ENCODE data around the gene NOS3. TPM values are rescaled to one million over a fixed set of nuclear protein-coding genes. Genes with fewer than 3 reads are reported as not detected.

Gene NOS3
- total and polyA plus RNA-seq, 9 of the 15 experiments (the other 6 are each of a cell fraction or from before 2014, with no cell fraction given): 1.1 to 121 (median 23.6) TPM

DNA sequence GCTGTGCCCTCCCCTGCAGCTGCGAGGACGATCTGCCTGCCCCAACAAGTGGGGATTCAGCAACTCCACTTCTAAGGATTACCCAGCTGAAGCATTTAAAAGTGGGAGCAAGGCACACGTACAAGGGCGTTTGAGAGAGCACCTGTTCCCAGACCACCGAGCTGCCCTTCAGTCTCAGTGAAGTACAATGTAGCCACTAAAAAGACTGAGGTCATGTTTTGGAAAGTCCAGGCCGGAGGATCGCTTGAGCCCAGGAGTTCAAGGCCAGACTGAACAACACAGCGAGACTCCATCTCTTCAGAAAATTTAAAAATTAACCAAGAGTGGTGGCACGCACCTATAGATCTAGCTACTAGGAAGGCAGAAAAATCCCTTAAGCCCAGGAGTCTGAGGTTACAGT lies 14.7 kb downstream of the NOS3 start:
- 75% methylated on average over 9 of the region's 9 CpGs for WGBS (ENCODE audit: insufficient coverage, low coverage, missing lambda C conversion rate)
- no peak overlapping the region for H3K9ac ChIP-seq (ENCODE audit: insufficient read depth in 1 of 2, low read depth in 2 of 2, low read length in 2 of 2)
- no peak overlapping the region for H3K4me3 ChIP-seq
- peaks cover 19% of the 10 kb centered on the region for H3K79me2 ChIP-seq (ENCODE audit: control insufficient read depth, insufficient read depth, low read length)
- no peak overlapping the region for H2AFZ ChIP-seq (ENCODE audit: low read depth, low read length)
- TF ChIP-seq TRIM28 (IDR thresholded peaks at IDR 0.05): no peak
- TF ChIP-seq, protein P1, sequence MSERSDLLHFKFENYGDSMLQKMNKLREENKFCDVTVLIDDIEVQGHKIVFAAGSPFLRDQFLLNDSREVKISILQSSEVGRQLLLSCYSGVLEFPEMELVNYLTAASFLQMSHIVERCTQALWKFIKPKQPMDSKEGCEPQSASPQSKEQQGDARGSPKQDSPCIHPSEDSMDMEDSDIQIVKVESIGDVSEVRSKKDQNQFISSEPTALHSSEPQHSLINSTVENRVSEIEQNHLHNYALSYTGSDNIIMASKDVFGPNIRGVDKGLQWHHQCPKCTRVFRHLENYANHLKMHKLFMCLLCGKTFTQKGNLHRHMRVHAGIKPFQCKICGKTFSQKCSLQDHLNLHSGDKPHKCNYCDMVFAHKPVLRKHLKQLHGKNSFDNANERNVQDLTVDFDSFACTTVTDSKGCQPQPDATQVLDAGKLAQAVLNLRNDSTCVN (CRISPR knock-in tag; IDR thresholded peaks at IDR 0.05): no peak
- no peak for TF ChIP-seq RBM15 (IDR thresholded peaks at IDR 0.05; ENCODE audit: insufficient read depth, low read length)
- no peak for TF ChIP-seq KLF10 (CRISPR knock-in tag; IDR thresholded peaks at IDR 0.05)
- TF ChIP-seq SOX6 (IDR thresholded peaks at IDR 0.05): no peak
- no peak for TF ChIP-seq SMAD1 (IDR thresholded peaks at IDR 0.05; ENCODE audit: low read depth, low read length, partially characterized antibody)
- H3K4me2 ChIP-seq (ENCODE audit: insufficient read depth, low read length): no peak overlapping the region
- BruUV-seq (replicated peaks): no TSS peak
- DNase-seq (ENCODE audit: extremely low read depth in 1 of 4, low spot score in 3 of 4): no peak
- no peaks in the 10 kb centered on the region for H3K9me3 ChIP-seq (replicated peaks; ENCODE audit: control insufficient read depth, insufficient read depth, low read depth, low read length)
- no peaks in the 10 kb centered on the region for H3K9me1 ChIP-seq (ENCODE audit: control insufficient read depth, insufficient read depth, low read length)
- H3K27ac ChIP-seq (ENCODE audit: extremely low read depth, low read depth, low read length): no peak overlapping the region
- no peak for FAIRE-seq
- in situ Hi-C loops (cut with MboI): no loop called here
- intact Hi-C loops (cut with micrococcal nuclease): loop anchor here (5.0 kb wide), 1 partner anchor 227 kb away; the partner anchor contains the start of gene CHPF2
- no peaks in the 10 kb centered on the region for H3K36me3 ChIP-seq (ENCODE audit: control insufficient read depth, insufficient read depth, low read length)
- ATAC-seq: no peak
- H3K27me3 ChIP-seq (ENCODE audit: control insufficient read depth in 2 of 2, insufficient read depth in 2 of 2, low read length in 2 of 2): no peaks in the 10 kb centered on the region
- peaks cover 35 to 63% of the 10 kb centered on the region in 2 experiments for H3K4me1 ChIP-seq (replicated peaks in 1 of 2; ENCODE audit: control insufficient read depth in 2 of 2, insufficient read depth in 2 of 2, low read length in 2 of 2)
- ChIA-PET CTCF (ENCODE audit: low intra/inter-chr PET ratio) (no interaction called here), POLR2A (interaction anchor here (0.7 to 8.4 kb wide), 4 partner anchors 9 to 31 kb away, joined by 3 to 146 read pairs (median 10); partner anchors contain the start of genes ABCB8 and ATG9B)
- no peaks in the 10 kb centered on the region for H4K20me1 ChIP-seq (replicated peaks; ENCODE audit: control insufficient read depth, insufficient read depth, low read length)

Data from K562 (cell line).